Measurements from ENCODE around the gene CDC42BPA. TPM values are rescaled to one million over a fixed set of nuclear protein-coding genes. Genes with fewer than 3 reads are reported as not detected.

CDC42BPA gene
- polyA plus RNA-seq, 3 donors: 0.20 to 0.45 (median 0.39) TPM

- Mint-ChIP-seq H3K36me3 (no peaks in the 10 kb centered on the region), H3K27me3 (ENCODE audit: low read depth in 3 of 3) (no peaks in the 10 kb centered on the region), H3K4me3 (no peak overlapping the region), H3K9me3 (peaks cover 0 to 2% (median 1%) of the 10 kb centered on the region in 7 donors), H3K4me1 (peaks cover 5% of the 10 kb centered on the region), H3K27ac (no peak overlapping the region)
- 100% methylated on average over 1 of the region's 3 CpGs for WGBS (ENCODE audit: insufficient coverage)
- no peaks in the 10 kb centered on the region for H3K36me3 ChIP-seq (replicated peaks in 1 of 2; ENCODE audit: control insufficient read depth in 1 of 2, insufficient read depth in 2 of 2, low read length in 2 of 2)
- no peak for TF ChIP-seq CTCF (IDR thresholded peaks at IDR 0.05)
- no peaks in the 10 kb centered on the region for H3K79me2 ChIP-seq (ENCODE audit: insufficient read depth, low read length)
- no peaks in the 10 kb centered on the region for H4K20me1 ChIP-seq (ENCODE audit: insufficient read depth, low read length)
- H2AFZ ChIP-seq (ENCODE audit: insufficient read depth, low read depth, low read length, poor library complexity, severe bottlenecking): no peak overlapping the region
- H3K9me3 ChIP-seq (replicated peaks in 1 of 2; ENCODE audit: control insufficient read depth in 1 of 2, insufficient read depth in 1 of 2, low read length in 2 of 2): no peaks in the 10 kb centered on the region
- no peaks in the 10 kb centered on the region for H3K27me3 ChIP-seq (ENCODE audit: control insufficient read depth in 2 of 2, insufficient read depth in 2 of 2, low read length in 2 of 2)
- H3K4me1 ChIP-seq (ENCODE audit: control insufficient read depth in 1 of 2, insufficient read depth in 2 of 2, low read length in 2 of 2): no peaks in the 10 kb centered on the region
- no peak overlapping the region for H3K27ac ChIP-seq (ENCODE audit: low read depth in 1 of 2, low read length in 2 of 2)
- no peak overlapping the region for H3K4me2 ChIP-seq (replicated peaks; ENCODE audit: extremely low read depth, low read length, poor library complexity, severe bottlenecking)
- no peak for DNase-seq
- no peak overlapping the region for H3K4me3 ChIP-seq (replicated peaks in 1 of 3; ENCODE audit: low read depth in 2 of 3, low read length in 3 of 3)
- no peak overlapping the region for H3K9ac ChIP-seq (ENCODE audit: insufficient read depth, low read length, poor library complexity, severe bottlenecking)
- intact Hi-C loops (cut with micrococcal nuclease): no loop called here
Observed at GRCh38 chr1:227298512-227299240, 19.6 kb downstream of the CDC42BPA start.

- no peaks in the 10 kb centered on the region for H3K36me3 ChIP-seq (replicated peaks in 1 of 2; ENCODE audit: control insufficient read depth in 1 of 2, insufficient read depth in 2 of 2, low read length in 2 of 2)
Observed at GRCh38 chr1:227297073-227297793, 21.1 kb downstream of the CDC42BPA start.

More at GRCh38 chr1:227297073-227297793, 21.1 kb downstream of the CDC42BPA start:
- no peak overlapping the region for H3K9ac ChIP-seq (ENCODE audit: insufficient read depth, low read length, poor library complexity, severe bottlenecking)
- no peak overlapping the region for H3K4me3 ChIP-seq (replicated peaks in 1 of 3; ENCODE audit: low read depth in 2 of 3, low read length in 3 of 3)
- H3K4me2 ChIP-seq (replicated peaks; ENCODE audit: extremely low read depth, low read length, poor library complexity, severe bottlenecking): no peak overlapping the region
- Mint-ChIP-seq H3K4me1 (peaks cover 5% of the 10 kb centered on the region), H3K27ac (no peak overlapping the region), H3K4me3 (no peak overlapping the region), H3K36me3 (no peaks in the 10 kb centered on the region), H3K27me3 (ENCODE audit: low read depth in 3 of 3) (no peaks in the 10 kb centered on the region), H3K9me3 (peaks cover 0 to 2% (median 1%) of the 10 kb centered on the region in 7 donors)
- no peaks in the 10 kb centered on the region for H3K79me2 ChIP-seq (ENCODE audit: insufficient read depth, low read length)
- no peaks in the 10 kb centered on the region for H3K4me1 ChIP-seq (ENCODE audit: control insufficient read depth in 1 of 2, insufficient read depth in 2 of 2, low read length in 2 of 2)
- WGBS (ENCODE audit: insufficient coverage): no CpG with 5 or more reads among the region's 4 CpGs
- no peak for DNase-seq
- H3K27me3 ChIP-seq (ENCODE audit: control insufficient read depth in 2 of 2, insufficient read depth in 2 of 2, low read length in 2 of 2): no peaks in the 10 kb centered on the region
- no peaks in the 10 kb centered on the region for H3K9me3 ChIP-seq (replicated peaks in 1 of 2; ENCODE audit: control insufficient read depth in 1 of 2, insufficient read depth in 1 of 2, low read length in 2 of 2)
- TF ChIP-seq CTCF (IDR thresholded peaks at IDR 0.05): no peak
- no peak overlapping the region for H3K27ac ChIP-seq (ENCODE audit: low read depth in 1 of 2, low read length in 2 of 2)
- H4K20me1 ChIP-seq (ENCODE audit: insufficient read depth, low read length): no peaks in the 10 kb centered on the region
- no peak overlapping the region for H2AFZ ChIP-seq (ENCODE audit: insufficient read depth, low read depth, low read length, poor library complexity, severe bottlenecking)
- intact Hi-C loops (cut with micrococcal nuclease): no loop called here
